ENCODE data around the gene USP30.

The USP30 gene

DNA sequence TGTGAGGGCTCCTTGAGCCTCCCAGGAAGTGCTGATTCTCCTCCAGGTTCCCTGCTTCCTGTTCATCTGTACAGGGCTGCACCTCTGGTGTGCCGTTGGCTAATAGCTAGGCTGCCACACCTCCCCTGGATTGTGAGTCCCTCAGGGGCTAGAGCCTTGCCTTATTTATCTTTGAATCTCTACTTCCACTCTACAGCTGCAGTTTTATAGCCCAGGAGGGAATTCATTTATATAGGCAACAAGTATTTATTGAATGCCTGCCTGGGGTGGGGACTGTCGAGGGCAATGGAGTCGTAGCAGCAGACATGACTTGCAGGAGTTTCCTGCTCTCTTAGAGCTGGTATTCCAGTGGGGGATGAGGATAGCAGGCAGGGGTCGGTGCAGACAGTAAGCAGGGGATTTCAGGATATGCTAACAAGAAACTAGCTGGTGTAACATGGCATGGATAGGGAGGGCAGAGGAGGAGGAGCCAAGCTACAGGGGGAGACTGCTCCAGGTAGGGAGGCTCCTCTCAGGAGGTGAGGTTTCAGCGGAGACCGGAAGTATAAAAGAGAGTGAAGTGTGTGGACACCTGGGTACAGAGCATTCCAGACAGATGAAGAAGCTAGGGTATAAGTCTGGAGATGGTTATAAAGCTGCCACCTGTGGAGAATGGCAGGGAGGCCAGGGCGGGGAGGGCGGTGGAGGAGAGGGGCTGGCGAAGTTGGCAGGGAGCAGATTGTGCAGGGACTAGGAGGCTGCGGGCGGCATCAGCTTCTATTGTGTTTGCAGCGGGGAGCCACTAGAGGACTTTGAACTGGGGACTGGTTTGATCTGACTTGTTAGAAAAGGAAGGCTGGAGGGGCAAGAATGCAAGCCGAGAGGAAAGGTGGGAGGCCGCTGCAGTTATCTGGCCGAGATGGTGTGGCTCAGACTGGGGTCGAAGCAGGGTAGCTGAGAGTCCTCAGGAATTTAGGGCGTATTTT lies 17.2 kb downstream of the USP30 start:
- peaks cover 16% of the 10 kb centered on the region for H3K36me3 Mint-ChIP-seq
- H3K9me3 Mint-ChIP-seq (ENCODE audit: low read depth) = peaks cover under 1% of the 10 kb centered on the region
- no peaks in the 10 kb centered on the region for H3K27me3 Mint-ChIP-seq
- H3K4me3 Mint-ChIP-seq = no peak overlapping the region
- no peaks in the 10 kb centered on the region for H3K4me1 Mint-ChIP-seq (ENCODE audit: low read depth)
- H3K27ac Mint-ChIP-seq = no peak overlapping the region

DNA sequence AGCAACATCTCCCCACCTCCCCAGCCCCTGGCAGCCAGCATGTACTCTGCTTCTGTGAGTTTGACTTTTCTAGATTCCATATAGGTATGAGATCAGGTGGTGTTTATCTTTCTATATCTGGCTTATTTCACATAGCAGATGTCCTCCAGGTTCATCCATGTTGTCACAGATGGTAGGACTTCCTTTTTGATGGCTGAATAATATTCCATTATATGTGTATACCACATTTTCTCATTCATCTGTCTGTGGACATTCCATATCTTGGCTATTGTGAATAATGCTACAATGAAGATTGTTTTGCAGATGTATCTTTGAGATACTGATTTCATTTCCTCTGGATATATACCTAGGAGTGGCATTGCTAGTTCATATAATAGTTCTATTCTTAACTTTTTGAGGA lies 22.5 kb downstream of the USP30 start:
- no peak overlapping the region for H3K27ac Mint-ChIP-seq
- no peak overlapping the region for H3K4me3 Mint-ChIP-seq
- no peaks in the 10 kb centered on the region for H3K27me3 Mint-ChIP-seq
- no peaks in the 10 kb centered on the region for H3K4me1 Mint-ChIP-seq (ENCODE audit: low read depth)
- peaks cover 39% of the 10 kb centered on the region for H3K36me3 Mint-ChIP-seq
- peaks cover 13% of the 10 kb centered on the region for H3K9me3 Mint-ChIP-seq (ENCODE audit: low read depth)

DNA sequence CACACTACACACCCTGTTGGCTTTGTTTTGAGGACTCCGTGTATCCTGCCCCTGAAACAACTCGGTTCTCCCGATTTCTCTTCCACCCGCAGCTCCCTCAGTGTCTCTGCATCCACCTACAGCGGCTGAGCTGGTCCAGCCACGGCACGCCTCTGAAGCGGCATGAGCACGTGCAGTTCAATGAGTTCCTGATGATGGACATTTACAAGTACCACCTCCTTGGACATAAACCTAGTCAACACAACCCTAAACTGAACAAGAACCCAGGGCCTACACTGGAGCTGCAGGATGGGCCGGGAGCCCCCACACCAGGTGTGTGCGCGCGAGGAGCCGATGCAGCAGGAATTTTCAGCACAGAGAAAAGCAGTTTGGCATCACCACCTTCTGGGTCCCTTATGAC lies 30.4 kb downstream of the USP30 start:
- Mint-ChIP-seq H3K9me3 (ENCODE audit: low read depth) (peaks cover 8% of the 10 kb centered on the region), H3K27me3 (no peaks in the 10 kb centered on the region), H3K27ac (no peak overlapping the region), H3K4me3 (no peak overlapping the region), H3K36me3 (peaks cover 18% of the 10 kb centered on the region), H3K4me1 (ENCODE audit: low read depth) (no peaks in the 10 kb centered on the region)

DNA sequence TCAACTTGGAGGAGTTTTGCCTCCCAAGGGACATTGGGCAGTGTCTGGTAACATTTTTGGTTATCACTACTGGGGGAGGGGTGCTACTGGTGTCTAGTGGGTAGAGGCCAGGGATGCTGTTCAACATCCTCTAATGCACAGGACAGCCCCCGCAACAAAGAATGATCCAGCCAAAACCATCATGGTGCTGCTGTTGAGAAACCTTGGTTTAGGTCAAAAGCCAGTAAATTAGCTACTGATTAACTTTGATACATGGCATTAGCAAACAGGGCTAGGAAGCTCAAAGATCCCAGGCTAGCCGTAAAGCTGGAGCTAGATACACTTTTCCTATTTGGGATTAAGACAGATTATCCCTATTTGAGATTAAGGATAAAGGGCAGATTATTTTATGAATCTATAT lies 32.0 kb downstream of the USP30 start:
- no peak overlapping the region for H3K27ac Mint-ChIP-seq
- H3K9me3 Mint-ChIP-seq (ENCODE audit: low read depth) = peaks cover 3% of the 10 kb centered on the region
- no peaks in the 10 kb centered on the region for H3K4me1 Mint-ChIP-seq (ENCODE audit: low read depth)
- H3K36me3 Mint-ChIP-seq = peaks cover 9% of the 10 kb centered on the region
- H3K4me3 Mint-ChIP-seq = no peak overlapping the region
- H3K27me3 Mint-ChIP-seq = no peaks in the 10 kb centered on the region

DNA sequence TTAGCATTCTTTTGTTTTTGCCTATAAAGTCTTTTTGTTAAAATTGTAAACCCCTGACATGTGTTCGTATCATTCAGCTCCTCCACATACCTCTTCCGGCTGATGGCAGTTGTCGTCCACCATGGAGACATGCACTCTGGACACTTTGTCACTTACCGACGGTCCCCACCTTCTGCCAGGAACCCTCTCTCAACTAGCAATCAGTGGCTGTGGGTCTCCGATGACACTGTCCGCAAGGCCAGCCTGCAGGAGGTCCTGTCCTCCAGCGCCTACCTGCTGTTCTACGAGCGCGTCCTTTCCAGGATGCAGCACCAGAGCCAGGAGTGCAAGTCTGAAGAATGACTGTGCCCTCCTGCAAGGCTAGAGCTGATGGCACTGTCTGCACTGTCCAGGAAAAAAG lies 33.2 kb downstream of the USP30 start:
- H3K4me3 Mint-ChIP-seq = no peak overlapping the region
- H3K27me3 Mint-ChIP-seq = no peaks in the 10 kb centered on the region
- H3K27ac Mint-ChIP-seq = no peak overlapping the region
- peaks cover 4% of the 10 kb centered on the region for H3K4me1 Mint-ChIP-seq (ENCODE audit: low read depth)
- no peaks in the 10 kb centered on the region for H3K9me3 Mint-ChIP-seq (ENCODE audit: low read depth)
- no peaks in the 10 kb centered on the region for H3K36me3 Mint-ChIP-seq

DNA sequence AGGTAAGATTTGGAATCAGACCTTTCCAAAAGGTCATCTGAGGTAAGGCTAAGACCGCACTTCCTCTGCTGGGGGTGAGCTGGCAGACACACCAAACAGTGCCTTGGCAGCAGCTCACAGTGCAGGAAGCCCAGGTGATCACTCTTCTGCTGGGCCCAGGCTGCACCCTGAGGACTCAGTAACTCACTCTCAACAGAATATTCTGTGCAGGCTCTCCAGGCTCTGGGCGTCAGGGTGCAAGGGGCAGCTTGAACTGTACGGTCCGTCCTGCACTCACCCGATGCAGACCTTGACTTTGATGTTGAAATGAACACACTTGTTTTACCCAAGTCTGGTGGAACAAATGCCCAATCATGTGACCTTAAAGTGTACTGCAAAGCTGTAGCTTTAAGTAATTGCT lies 34.9 kb downstream of the USP30 start:
- no peaks in the 10 kb centered on the region for H3K27me3 Mint-ChIP-seq
- no peak overlapping the region for H3K4me3 Mint-ChIP-seq
- H3K4me1 Mint-ChIP-seq (ENCODE audit: low read depth) = peaks cover 15% of the 10 kb centered on the region
- no peaks in the 10 kb centered on the region for H3K36me3 Mint-ChIP-seq
- no peak overlapping the region for H3K27ac Mint-ChIP-seq
- H3K9me3 Mint-ChIP-seq (ENCODE audit: low read depth) = no peaks in the 10 kb centered on the region

DNA sequence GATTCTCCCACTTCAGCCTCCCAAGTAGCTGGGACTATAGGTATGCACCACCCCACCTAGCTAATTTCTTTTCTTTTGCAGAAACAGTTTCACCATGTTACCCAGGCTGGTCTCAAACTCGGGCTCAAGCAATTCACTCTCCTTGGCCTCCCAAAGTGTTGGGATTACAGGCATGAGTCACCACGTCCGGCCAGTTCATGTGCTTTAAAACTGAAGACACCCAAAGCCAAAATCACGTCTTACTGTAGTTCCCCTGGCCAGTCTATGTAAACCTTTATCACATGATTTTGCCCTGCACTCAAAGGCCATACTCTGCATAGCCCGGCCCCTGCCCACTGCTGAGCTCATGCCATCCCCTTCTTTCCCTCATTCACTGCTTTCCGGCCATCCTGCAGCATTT lies 36.4 kb downstream of the USP30 start:
- peaks cover 31% of the 10 kb centered on the region for H3K4me1 Mint-ChIP-seq (ENCODE audit: low read depth)
- peak overlapping the region; percentile 7 for H3K4me3 Mint-ChIP-seq
- H3K27ac Mint-ChIP-seq = peak overlapping the region; percentile 61
- peaks cover 4% of the 10 kb centered on the region for H3K36me3 Mint-ChIP-seq
- no peaks in the 10 kb centered on the region for H3K27me3 Mint-ChIP-seq
- no peaks in the 10 kb centered on the region for H3K9me3 Mint-ChIP-seq (ENCODE audit: low read depth)

DNA sequence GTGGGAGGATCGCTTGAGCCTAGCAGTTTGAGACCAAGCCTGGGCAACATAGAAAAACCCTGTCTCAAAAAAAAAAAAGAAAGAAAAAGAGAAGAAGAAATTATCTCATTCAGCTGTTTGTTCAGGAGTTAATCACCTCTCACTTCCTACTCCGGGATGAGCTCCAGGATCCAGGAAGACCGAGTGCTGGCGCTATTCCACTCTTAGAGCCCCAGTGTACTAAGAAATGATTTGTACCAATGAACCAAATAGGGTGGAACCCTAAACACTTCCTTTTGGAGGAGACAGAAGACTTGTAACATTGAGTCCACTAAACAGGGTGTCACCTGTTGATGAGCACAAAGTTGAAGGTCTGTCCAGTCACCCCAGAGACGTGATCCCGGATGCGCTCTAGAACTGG lies 37.3 kb downstream of the USP30 start:
- peak overlapping the region; percentile 61 for H3K27ac Mint-ChIP-seq
- H3K9me3 Mint-ChIP-seq (ENCODE audit: low read depth) = no peaks in the 10 kb centered on the region
- H3K4me3 Mint-ChIP-seq = peak overlapping the region; percentile 13
- H3K27me3 Mint-ChIP-seq = no peaks in the 10 kb centered on the region
- peaks cover 4% of the 10 kb centered on the region for H3K36me3 Mint-ChIP-seq
- H3K4me1 Mint-ChIP-seq (ENCODE audit: low read depth) = peaks cover 32% of the 10 kb centered on the region

DNA sequence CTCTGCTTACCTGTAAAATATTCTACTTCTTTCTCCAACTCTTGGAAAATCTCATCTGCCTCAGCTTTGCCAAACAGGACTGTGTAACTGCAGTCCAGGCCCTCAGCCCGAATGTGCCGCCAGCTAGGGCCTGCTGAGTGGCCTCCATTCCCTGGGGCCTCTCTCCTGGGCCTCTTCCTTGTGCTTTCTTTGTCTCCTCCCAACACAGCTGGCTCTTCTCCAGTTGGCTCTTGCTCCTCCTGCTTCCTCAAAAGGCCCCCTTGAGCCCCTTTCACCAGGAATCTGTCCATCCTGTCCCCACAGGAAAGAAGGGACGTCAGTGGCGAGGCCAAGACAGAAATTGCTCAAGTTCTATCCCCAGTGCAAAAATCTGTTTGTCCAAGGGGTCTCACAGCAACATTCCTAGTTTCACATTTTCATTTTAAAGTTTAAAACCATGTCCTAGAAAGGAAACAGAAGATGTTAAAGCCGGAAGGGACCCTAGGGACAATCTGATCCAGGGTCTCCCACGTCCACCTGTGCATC lies 40.2 kb downstream of the USP30 start:
- H3K36me3 Mint-ChIP-seq = peaks cover 4% of the 10 kb centered on the region

DNA sequence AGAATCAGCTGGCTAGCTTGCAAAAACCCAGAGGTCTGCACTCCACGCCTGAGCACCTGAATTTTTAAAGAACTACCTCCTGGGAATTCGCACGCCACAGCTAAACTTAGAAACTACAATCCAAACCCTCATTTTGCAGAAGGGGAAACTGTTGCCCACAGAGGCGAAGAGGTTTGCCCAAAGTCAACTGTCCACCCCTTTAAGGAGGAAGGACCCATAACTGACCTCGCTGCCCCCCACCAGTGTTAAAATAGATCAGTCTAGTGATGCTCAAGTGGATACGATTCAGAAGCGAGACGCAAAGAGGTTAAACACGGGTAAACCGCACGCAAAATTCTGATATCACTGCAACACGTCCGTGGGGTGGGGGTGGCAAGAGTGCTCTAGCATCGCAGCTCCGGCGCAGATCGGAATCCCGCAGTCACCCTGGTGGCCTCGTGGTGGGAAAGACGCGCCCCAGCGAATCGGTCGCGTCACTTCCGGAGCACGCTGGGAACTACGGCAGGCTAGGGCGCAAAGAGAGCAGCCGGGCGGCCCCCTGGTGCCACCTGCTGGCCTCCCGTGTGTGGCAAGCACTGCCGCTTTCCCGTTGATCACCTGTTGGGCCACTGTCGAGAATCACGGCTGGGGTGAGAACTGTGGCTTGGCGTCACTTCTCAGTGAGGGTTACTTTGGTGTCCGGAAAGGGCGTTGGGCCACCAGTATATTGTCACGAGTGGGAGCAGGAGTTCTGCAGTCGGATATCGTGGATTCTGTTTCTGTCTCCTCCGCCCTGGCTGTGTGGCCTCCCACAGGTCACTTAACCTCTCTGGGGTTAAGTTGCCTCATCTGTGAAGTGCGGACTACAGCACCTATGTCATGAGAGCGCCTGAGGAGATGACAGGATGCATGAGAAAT lies 40.9 kb downstream of the USP30 start, which contains the start of gene ALKBH2:
ALKBH2 (minus strand) TSS at position 451 of the 897 bp plus-strand sequence. CDS start 686 bp downstream, outside the sequence.
- peaks cover 4% of the 10 kb centered on the region for H3K36me3 Mint-ChIP-seq
- H3K27ac Mint-ChIP-seq = peak within 1 kb of the TSS; percentile 88
- H3K4me1 Mint-ChIP-seq (ENCODE audit: low read depth) = peaks cover 32% of the 10 kb centered on the region
- H3K9me3 Mint-ChIP-seq (ENCODE audit: low read depth) = no peaks in the 10 kb centered on the region
- peak within 1 kb of the TSS; percentile 95 for H3K4me3 Mint-ChIP-seq
- H3K27me3 Mint-ChIP-seq = no peaks in the 10 kb centered on the region

More for the DNA sequence above, 40.2 kb downstream of the USP30 start:
- H3K4me1 Mint-ChIP-seq (ENCODE audit: low read depth) = peaks cover 32% of the 10 kb centered on the region
- peak overlapping the region; percentile 88 for H3K27ac Mint-ChIP-seq
- peak overlapping the region; percentile 95 for H3K4me3 Mint-ChIP-seq
- H3K9me3 Mint-ChIP-seq (ENCODE audit: low read depth) = no peaks in the 10 kb centered on the region
- H3K27me3 Mint-ChIP-seq = no peaks in the 10 kb centered on the region

DNA sequence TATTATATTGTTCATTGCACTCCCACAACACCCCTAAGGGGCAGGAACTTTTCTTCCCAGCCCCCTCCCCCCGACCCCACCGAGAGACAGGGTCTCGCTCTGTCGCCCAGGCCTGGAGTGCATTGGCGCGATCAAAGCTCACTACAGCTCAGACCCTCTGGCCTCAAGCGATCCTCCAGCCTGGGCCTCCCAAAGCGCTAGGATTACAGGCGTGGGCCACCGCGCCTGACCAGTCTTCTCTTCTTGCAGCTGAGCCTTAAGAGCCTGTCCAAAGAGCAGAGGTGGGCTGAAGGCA lies 44.7 kb downstream of the USP30 start:
- peak overlapping the region; percentile 89 for H3K4me3 Mint-ChIP-seq
- no peaks in the 10 kb centered on the region for H3K9me3 Mint-ChIP-seq (ENCODE audit: low read depth)
- peaks cover 10% of the 10 kb centered on the region for H3K36me3 Mint-ChIP-seq
- H3K4me1 Mint-ChIP-seq (ENCODE audit: low read depth) = peaks cover 39% of the 10 kb centered on the region
- H3K27ac Mint-ChIP-seq = no peak overlapping the region
- no peaks in the 10 kb centered on the region for H3K27me3 Mint-ChIP-seq

DNA sequence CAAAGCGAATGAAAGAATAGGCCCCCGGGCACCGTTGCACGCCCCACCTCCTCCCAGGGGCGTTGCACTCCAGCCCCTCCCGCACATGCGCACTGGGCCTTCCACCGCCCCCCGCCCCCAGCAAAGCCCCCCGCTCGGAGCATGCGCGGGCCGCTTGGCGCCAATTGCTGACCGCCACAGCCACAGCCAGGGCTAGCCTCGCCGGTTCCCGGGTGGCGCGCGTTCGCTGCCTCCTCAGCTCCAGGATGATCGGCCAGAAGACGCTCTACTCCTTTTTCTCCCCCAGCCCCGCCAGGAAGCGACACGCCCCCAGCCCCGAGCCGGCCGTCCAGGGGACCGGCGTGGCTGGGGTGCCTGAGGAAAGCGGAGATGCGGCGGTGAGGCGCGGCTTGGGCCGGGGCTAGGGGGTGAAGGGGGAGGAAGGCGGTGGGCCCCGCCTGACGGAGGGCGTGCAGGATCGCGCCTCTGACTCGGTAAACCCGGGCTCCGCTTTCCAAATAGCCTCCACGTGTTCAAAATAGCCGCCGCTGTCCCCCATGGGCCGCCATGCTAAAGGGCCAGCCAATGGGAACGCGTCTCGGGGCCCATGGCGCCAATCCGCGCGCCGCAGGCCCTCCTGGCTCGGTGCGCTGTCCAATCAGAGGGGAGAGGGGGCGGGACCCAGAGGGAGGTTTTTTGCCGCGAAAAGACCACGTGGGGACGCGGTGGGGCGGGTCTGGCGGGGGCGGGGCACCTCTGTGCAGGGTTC lies 45.2 kb downstream of the USP30 start, which contains the start of gene UNG:
UNG (plus strand) TSS at position 163 of the 748 bp plus-strand sequence; CDS start at position 246, 83 bp downstream.
- peak within 1 kb of the TSS; percentile 89 for H3K4me3 Mint-ChIP-seq
- peak within 1 kb of the TSS; percentile 94 for H3K27ac Mint-ChIP-seq
- H3K9me3 Mint-ChIP-seq (ENCODE audit: low read depth) = no peaks in the 10 kb centered on the region
- peaks cover 34% of the 10 kb centered on the region for H3K4me1 Mint-ChIP-seq (ENCODE audit: low read depth)
- no peaks in the 10 kb centered on the region for H3K27me3 Mint-ChIP-seq
- H3K36me3 Mint-ChIP-seq = peaks cover 7% of the 10 kb centered on the region

DNA sequence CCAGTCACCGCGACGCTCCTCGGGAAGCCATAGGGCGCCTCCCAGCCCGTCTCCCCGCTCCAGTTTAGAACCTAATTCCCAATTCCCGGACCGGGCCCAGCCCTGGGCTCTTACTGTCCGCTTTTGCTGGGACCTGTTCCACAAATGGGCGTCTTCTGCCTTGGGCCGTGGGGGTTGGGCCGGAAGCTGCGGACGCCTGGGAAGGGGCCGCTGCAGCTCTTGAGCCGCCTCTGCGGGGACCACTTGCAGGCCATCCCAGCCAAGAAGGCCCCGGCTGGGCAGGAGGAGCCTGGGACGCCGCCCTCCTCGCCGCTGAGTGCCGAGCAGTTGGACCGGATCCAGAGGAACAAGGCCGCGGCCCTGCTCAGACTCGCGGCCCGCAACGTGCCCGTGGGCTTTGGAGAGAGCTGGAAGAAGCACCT lies 45.8 kb downstream of the USP30 start:
- Mint-ChIP-seq H3K4me3 (peak overlapping the region; percentile 89), H3K9me3 (ENCODE audit: low read depth) (no peaks in the 10 kb centered on the region), H3K27ac (peak overlapping the region; percentile 90), H3K36me3 (peaks cover 6% of the 10 kb centered on the region), H3K27me3 (no peaks in the 10 kb centered on the region), H3K4me1 (ENCODE audit: low read depth) (peaks cover 28% of the 10 kb centered on the region)

DNA sequence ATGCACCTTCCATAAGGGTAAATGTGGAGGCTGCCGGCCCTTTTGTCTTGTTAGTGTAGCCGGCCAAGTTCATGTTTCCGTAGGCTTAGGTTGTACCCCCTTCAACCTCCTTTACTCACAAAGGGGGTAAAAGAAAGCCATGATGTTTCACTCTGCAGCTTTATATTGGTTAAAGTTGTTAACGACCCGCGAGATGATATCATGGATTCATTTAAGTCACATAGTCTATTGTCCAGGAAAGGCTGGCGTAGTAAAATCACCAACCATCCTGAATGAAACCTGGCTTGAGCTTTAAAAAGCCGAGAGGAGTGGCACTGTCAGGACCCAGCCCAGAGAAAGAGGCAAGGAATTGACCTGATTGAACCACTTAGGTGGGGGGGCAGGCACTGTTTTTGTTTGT lies 46.3 kb downstream of the USP30 start:
- peaks cover 8% of the 10 kb centered on the region for H3K36me3 Mint-ChIP-seq

More for the DNA sequence above, 46.3 kb downstream of the USP30 start:
- H3K4me1 Mint-ChIP-seq (ENCODE audit: low read depth) = peaks cover 24% of the 10 kb centered on the region
- no peaks in the 10 kb centered on the region for H3K27me3 Mint-ChIP-seq
- H3K9me3 Mint-ChIP-seq (ENCODE audit: low read depth) = no peaks in the 10 kb centered on the region
- peak overlapping the region; percentile 89 for H3K4me3 Mint-ChIP-seq
- H3K27ac Mint-ChIP-seq = peak overlapping the region; percentile 90

All from activated naive CD8-positive, alpha-beta T cell (primary cell).